Keratinocyte (primary cell): Measurements from ENCODE around the gene SCMH1.

ENCODE experiments used
- CTCF ChIP-seq, 3 experiments: IDR thresholded peaks in 1 of 3; conservative IDR thresholded peaks in 1 of 3; optimal IDR thresholded peaks in 1 of 3; 2 replicates in 2 of 3; 3 replicates in 1 of 3; pipeline versions ENCODE3 to v1.5.1; 2011; ENCODE audit warnings: low read length in 3 of 3, mild to moderate bottlenecking in 3 of 3, moderate library complexity in 2 of 3, control low read depth in 1 of 3, inconsistent platforms in 1 of 3; ENCODE audit not compliant: insufficient read depth in 2 of 3; ENCODE audit errors: extremely low read depth in 1 of 3
- EZH2 ChIP-seq: IDR thresholded peaks from one replicate; pipeline ENCODE4 v1.6.1; 2012; ENCODE audit warnings: inconsistent platforms, mild to moderate bottlenecking, low read length, moderate library complexity

GRCh38 chr1:41241354-41241748 lies 755 bp downstream of the SCMH1 start:
- TF ChIP-seq CTCF (optimal IDR thresholded peaks at IDR 0.05 in 1 of 3, IDR thresholded peaks at IDR 0.05 in 1 of 3, conservative IDR thresholded peaks at IDR 0.05 in 1 of 3; ENCODE audit: extremely low read depth in 1 of 3, insufficient read depth in 2 of 3, low read length in 3 of 3) (no peak), EZH2 (no peak)
